GM12801 (cell line): ENCODE data around the gene SDHAF4.

Experiments used
- CTCF ChIP-seq: IDR thresholded peaks from one replicate; pipeline ENCODE4 v1.5.1; 2011; ENCODE audit warnings: control low read depth; ENCODE audit not compliant: insufficient read length; ENCODE audit errors: extremely low read depth

Gene SDHAF4

GRCh38 chr6:70599187-70599586 is 32.5 kb downstream of the SDHAF4 start:
- TF ChIP-seq CTCF, result no peak

GRCh38 chr6:70601014-70601413 is 34.3 kb downstream of the SDHAF4 start:
- no peak for TF ChIP-seq CTCF

GRCh38 chr6:70604254-70604653 is 37.5 kb downstream of the SDHAF4 start:
- TF ChIP-seq CTCF, result no peak

GRCh38 chr6:70616728-70617260 is 50.1 kb downstream of the SDHAF4 start:
- no peak for TF ChIP-seq CTCF

GRCh38 chr6:70620746-70621145 is 54.0 kb downstream of the SDHAF4 start:
- TF ChIP-seq CTCF, result no peak

- no peak for TF ChIP-seq CTCF
Measured at GRCh38 chr6:70622461-70622860, 55.7 kb downstream of the SDHAF4 start.

- TF ChIP-seq CTCF, result no peak
Measured at GRCh38 chr6:70625436-70625835, 58.7 kb downstream of the SDHAF4 start.
